ENCODE measurements around the gene ARHGAP24. TPM values are rescaled to one million over a fixed set of nuclear protein-coding genes. Genes with fewer than 3 reads are reported as not detected.

The ARHGAP24 gene
- polyA plus RNA-seq, 2 of the 4 experiments (the other 2 are of a cell fraction) = 1.7 to 12.1 TPM

GRCh38 chr4:85925071-85925470 is 450.1 kb downstream of the ARHGAP24 start:
- no peak overlapping the region for H3K4me3 ChIP-seq
- no peak overlapping the region for H3K4me2 ChIP-seq
- peaks cover 14% of the 10 kb centered on the region for H3K4me1 ChIP-seq
- H3K27ac ChIP-seq = no peak overlapping the region
- FAIRE-seq (no peak), DNase-seq (ENCODE audit: low read depth in 1 of 2, low spot score in 1 of 2) (no peak), ATAC-seq (no peak)
- CTCF ChIA-PET = no interaction called here
- TF ChIP-seq JUN (IDR thresholded peaks at IDR 0.05) (no peak), CEBPB (IDR thresholded peaks at IDR 0.05) (no peak), PHF8 (IDR thresholded peaks at IDR 0.05; ENCODE audit: borderline replicate concordance, low read depth) (no peak), POLR2AphosphoS2 (conservative IDR thresholded peaks at IDR 0.05; ENCODE audit: low read length) (no peak), RCOR1 (IDR thresholded peaks at IDR 0.05; ENCODE audit: low read depth, low read length) (no peak), EP300 (IDR thresholded peaks at IDR 0.05) (no peak), JUNB (IDR thresholded peaks at IDR 0.05) (no peak), EHMT2 (IDR thresholded peaks at IDR 0.05; ENCODE audit: low read depth) (no peak), FOSB (CRISPR knock-in tag; IDR thresholded peaks at IDR 0.05) (no peak), HOXA7 (CRISPR knock-in tag; IDR thresholded peaks at IDR 0.05) (no peak), HES2 (IDR thresholded peaks at IDR 0.05) (no peak), ZFP36 (IDR thresholded peaks at IDR 0.05; ENCODE audit: borderline replicate concordance, partially characterized antibody) (no peak), KDM5A (IDR thresholded peaks at IDR 0.05) (no peak), HOXB5 (CRISPR knock-in tag; IDR thresholded peaks at IDR 0.05) (no peak)
- TF ChIP-seq, protein P1, sequence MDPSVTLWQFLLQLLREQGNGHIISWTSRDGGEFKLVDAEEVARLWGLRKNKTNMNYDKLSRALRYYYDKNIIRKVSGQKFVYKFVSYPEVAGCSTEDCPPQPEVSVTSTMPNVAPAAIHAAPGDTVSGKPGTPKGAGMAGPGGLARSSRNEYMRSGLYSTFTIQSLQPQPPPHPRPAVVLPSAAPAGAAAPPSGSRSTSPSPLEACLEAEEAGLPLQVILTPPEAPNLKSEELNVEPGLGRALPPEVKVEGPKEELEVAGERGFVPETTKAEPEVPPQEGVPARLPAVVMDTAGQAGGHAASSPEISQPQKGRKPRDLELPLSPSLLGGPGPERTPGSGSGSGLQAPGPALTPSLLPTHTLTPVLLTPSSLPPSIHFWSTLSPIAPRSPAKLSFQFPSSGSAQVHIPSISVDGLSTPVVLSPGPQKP (IDR thresholded peaks at IDR 0.05; ENCODE audit: low read depth, low read length) = no peak
- TF ChIP-seq, protein P2, sequence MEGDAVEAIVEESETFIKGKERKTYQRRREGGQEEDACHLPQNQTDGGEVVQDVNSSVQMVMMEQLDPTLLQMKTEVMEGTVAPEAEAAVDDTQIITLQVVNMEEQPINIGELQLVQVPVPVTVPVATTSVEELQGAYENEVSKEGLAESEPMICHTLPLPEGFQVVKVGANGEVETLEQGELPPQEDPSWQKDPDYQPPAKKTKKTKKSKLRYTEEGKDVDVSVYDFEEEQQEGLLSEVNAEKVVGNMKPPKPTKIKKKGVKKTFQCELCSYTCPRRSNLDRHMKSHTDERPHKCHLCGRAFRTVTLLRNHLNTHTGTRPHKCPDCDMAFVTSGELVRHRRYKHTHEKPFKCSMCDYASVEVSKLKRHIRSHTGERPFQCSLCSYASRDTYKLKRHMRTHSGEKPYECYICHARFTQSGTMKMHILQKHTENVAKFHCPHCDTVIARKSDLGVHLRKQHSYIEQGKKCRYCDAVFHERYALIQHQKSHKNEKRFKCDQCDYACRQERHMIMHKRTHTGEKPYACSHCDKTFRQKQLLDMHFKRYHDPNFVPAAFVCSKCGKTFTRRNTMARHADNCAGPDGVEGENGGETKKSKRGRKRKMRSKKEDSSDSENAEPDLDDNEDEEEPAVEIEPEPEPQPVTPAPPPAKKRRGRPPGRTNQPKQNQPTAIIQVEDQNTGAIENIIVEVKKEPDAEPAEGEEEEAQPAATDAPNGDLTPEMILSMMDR (IDR thresholded peaks at IDR 0.05) = no peak
- TF ChIP-seq, protein P3, sequence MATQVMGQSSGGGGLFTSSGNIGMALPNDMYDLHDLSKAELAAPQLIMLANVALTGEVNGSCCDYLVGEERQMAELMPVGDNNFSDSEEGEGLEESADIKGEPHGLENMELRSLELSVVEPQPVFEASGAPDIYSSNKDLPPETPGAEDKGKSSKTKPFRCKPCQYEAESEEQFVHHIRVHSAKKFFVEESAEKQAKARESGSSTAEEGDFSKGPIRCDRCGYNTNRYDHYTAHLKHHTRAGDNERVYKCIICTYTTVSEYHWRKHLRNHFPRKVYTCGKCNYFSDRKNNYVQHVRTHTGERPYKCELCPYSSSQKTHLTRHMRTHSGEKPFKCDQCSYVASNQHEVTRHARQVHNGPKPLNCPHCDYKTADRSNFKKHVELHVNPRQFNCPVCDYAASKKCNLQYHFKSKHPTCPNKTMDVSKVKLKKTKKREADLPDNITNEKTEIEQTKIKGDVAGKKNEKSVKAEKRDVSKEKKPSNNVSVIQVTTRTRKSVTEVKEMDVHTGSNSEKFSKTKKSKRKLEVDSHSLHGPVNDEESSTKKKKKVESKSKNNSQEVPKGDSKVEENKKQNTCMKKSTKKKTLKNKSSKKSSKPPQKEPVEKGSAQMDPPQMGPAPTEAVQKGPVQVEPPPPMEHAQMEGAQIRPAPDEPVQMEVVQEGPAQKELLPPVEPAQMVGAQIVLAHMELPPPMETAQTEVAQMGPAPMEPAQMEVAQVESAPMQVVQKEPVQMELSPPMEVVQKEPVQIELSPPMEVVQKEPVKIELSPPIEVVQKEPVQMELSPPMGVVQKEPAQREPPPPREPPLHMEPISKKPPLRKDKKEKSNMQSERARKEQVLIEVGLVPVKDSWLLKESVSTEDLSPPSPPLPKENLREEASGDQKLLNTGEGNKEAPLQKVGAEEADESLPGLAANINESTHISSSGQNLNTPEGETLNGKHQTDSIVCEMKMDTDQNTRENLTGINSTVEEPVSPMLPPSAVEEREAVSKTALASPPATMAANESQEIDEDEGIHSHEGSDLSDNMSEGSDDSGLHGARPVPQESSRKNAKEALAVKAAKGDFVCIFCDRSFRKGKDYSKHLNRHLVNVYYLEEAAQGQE (IDR thresholded peaks at IDR 0.05) = no peak
- 97% methylated on average over 6 of the region's 6 CpGs for WGBS (ENCODE audit: missing lambda C conversion rate)
- H3K9me3 ChIP-seq = no peaks in the 10 kb centered on the region
- POLR2A ChIA-PET = no interaction called here

GRCh38 chr4:85928775-85929591 is 454.0 kb downstream of the ARHGAP24 start:
- ATAC-seq (peak; percentile 79 to 89), FAIRE-seq (peak; percentile 13), DNase-seq (ENCODE audit: low read depth in 1 of 2, low spot score in 1 of 2) (peak in 1 of 2 experiments; percentile 68)
- Histone ChIP-seq H3K4me3 (peak overlapping the region; percentile 42), H3K27ac (peak overlapping the region; percentile 87 to 88), H3K4me2 (peak overlapping the region; percentile 87), H3K4me1 (peaks cover 38% of the 10 kb centered on the region), H3K9me3 (no peaks in the 10 kb centered on the region)
- TF ChIP-seq MAX (IDR thresholded peaks at IDR 0.05) (peak; percentile 46; the same call in 1 of the 2 replicates), FOSB (CRISPR knock-in tag; IDR thresholded peaks at IDR 0.05) (no peak)
- WGBS (ENCODE audit: missing lambda C conversion rate) = 5% methylated on average over 5 of the region's 5 CpGs
- CTCF ChIA-PET = no interaction called here
- POLR2A ChIA-PET = no interaction called here

All from A549 (cell line).